Activated CD4-positive, alpha-beta T cell treated with anti-CD3 and anti-CD28 coated beads, Interleukin-2, amount 50 U/mL, for 48 hours (primary cell): Measurements from ENCODE around the gene FZD4.
"Not testable (repeated sequence)": the region's sequence is repeated elsewhere in the genome, so short reads cannot be mapped to it uniquely, and the experiment has no call there.

Source experiments
- DNase-seq, 2 experiments: peaks; one replicate each; pipeline ENCODE4 v3.0.0-alpha.2; 2020

FZD4 gene

DNA sequence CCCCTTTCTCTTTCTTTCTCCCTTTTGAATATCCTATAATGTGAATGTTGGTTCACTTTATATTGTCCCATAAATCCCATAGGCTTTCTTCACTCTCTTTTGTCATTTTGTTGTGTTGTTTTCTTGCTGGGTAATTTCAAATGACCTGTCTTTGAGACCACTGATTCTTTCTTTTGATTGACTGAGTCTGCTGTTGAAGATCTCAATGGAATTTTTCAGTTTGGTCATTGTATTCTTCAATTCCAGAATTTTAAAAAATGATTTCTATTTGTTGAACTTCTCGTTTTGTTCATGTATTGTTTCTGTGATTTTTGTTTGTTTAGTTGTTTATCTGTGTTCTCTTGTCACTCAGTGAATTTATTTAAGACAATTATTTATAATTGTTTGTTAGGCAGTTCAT lies 17.5 kb upstream of the FZD4 start:
- no peak for DNase-seq

DNA sequence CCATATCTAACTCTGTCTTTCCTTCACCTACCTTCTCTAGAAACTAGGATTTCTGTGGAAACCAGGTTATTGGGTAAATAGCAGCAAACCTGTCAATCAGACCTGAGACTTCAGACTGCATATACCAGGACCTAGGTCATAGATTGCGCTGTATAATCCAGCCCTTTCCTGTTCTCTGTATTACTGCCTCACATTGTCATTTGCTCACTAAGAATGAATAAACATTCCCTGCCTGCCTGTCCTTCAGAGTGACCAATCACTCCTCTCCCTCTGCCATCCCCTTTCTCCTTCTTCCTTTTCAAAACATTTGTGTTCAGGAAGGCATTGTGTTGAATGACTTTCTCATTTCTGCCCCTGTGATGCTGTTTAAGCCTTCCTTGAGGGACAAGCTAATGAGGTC lies 14.1 kb upstream of the FZD4 start:
- no peak for DNase-seq

DNA sequence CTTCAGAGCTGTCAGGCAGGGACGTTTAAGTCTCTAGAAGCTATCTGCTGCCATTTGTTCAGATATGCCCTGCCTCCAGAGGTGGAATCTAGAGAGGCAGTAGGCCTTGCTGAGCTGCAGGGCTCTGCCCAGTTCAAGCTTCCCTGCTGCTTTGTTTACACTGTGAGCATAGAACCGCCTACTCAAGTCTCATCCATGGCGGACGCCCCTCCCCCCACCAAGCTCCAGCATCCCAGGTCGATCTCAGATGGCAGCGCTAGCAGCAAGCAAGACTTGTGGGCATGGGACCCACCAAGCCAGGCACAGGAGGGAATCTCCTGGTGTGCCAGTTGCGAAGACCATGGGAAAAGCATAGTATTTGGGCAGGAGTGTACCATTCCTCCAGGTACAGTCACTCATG lies 12.4 kb upstream of the FZD4 start:
- DNase-seq: not testable (repeated sequence)

DNA sequence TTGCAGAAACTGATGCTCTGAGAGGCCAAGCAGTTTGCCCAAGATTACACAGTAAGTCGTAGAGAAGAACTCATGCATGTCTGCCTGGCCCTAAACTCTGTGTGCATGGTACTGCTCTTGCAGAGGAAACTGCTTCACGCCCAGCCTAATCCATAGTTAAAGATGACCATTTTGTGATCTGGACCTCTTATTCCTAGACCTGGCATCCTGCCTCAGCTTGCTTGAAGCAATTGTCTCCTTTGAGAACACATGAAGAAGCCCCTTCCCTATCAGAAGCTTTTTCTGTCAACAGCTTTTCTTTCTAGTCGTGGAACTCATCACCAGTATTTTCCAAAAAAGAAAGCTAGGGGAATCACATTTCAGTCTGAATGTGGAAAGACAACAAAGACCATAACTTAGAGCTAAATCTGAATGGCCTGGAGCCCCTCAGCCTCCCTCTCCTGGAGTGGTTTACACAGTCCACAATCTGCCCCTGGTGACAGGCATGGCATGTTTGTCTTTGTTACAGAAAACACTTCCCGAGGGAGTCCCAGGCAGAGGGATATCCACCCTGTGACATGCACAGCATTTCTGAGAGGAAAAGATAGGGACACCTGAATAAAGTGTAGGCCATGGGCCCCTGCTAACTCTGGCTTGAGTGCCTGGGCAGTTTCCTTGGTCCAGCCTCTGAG lies 2.9 kb upstream of the FZD4 start:
- DNase-seq: no peak

DNA sequence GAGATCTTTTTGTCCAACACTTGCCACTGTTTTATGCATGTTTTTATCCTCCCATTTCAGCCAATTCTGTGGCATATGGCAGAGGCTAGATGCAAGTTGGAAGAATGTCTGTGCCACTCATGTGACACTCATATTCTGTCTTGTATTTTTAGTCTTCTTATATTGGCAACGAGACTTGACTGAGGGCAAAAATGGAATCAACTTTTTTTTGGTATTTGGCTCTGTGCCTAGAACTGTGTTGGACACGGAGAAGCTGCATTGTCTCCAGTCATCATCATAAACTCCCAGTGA lies 1.7 kb upstream of the FZD4 start:
- no peak for DNase-seq

DNA sequence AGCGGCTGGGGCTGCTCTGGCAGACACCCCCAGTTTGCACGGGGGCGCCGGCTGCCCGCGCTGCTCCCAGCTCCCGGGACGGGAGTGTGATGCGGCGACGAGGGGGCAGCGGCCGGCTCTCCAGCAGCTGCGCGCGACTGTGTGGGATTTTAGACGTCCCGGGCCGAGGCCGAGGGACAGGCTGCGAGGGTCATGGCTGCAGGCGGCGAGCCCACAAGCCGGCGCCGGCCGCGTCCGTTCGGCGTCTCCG lies 159 bp downstream of the FZD4 start:
- DNase-seq: no peak

DNA sequence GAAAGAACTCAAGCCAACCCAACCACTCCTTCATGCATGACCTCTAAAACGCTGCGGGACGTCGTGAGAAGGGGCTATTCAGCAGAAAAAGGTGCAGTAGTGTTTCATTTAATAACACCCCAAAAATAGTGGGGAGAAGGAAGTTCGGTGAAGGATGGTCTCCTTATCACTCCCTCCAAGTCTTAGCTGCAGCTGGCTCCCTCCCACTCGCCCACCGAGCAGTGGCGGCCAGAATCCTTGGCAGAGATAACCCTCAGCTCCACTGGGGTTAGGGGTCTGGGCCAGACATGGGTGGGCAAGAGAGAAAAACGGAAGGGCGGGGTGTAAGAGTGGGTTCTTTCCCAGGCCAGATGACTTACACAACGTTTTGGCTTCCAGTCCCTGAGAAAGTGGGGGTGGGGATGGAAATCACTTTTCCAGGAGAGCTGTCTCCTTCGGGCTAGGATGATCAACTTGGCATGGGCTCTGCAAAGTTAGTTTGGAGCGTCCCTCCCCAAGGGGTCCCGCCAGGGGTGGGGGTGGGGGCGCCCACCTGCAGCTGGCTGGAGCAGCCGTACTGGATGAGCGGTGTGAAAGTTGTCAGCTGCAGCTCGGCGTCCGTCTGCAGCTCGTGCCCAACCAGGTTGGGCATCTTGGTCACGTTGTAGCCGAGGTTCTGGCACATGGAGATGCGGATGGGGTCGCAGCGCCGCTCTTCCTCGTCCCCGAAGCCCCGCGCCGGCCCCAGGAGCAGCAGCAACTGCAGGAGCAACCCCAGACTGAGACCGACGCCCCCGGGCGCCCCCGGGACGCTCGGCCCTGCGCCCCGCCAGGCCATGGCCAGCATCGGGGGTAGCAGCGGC lies 705 bp downstream of the FZD4 start:
- DNase-seq: no peak

DNA sequence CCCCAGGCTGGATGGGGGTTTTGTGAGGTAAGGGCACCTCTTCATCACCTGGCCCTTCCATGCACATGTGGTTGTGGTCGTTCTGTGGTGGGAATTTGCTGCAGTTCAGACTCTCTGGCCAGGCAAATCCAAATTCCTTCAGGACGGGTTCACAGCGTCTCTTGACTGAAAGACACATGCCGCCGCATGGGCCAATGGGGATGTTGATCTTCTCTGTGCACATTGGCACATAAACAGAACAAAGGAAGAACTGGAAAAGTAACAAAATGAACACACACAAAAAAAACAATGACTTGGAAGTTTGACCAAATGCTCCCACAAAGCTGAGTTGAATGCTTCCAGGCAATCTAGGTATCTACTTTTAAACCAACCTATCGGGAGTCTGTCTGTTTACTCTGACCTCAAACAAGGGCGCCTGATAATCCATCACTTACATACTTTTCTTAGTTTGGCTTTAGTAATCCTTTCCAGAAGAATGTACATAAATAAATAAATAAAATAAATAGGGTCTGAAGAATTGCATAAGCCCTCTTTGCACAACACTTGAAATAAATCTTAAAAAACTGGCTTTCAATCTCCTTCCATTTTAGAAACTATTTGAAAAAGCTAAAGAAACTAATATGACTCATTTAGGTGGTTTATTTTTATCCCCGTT lies 2.8 kb downstream of the FZD4 start:
- DNase-seq: no peak

DNA sequence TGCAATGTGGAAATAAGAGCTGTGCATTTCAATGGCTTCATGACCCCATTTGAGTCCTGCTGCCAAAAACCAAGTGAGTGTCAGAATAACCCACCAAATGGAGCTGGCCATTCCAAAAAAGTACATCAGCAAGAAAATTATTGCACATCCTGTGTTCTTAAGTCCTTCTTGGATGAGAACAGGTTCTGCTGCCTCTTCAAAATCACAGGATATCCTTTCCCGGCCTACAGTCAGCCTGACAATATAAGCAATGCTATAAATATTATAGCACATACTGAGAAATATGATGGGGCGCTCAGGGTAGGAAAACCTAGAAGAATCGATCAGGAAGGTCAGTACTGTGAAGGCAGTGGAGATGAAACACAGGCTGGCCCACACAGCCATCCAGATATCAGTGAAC lies 3.5 kb downstream of the FZD4 start:
- DNase-seq: no peak

DNA sequence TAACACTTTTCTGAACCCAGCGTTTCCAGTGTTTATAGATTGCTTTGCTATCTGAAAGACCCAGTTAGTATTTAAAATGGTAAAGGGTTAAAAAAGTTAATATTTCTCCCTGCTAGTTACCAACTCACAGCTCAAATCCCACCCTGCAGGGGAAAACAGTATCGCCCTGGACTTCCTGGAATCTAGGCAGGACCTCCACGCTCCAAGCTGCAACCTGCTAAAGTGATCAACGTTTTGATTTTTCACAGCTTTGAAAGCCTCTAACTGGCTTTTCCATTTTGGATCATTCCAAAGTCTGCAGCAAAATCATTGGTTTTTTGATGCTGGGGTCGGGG lies 4.6 kb downstream of the FZD4 start:
- no peak for DNase-seq

DNA sequence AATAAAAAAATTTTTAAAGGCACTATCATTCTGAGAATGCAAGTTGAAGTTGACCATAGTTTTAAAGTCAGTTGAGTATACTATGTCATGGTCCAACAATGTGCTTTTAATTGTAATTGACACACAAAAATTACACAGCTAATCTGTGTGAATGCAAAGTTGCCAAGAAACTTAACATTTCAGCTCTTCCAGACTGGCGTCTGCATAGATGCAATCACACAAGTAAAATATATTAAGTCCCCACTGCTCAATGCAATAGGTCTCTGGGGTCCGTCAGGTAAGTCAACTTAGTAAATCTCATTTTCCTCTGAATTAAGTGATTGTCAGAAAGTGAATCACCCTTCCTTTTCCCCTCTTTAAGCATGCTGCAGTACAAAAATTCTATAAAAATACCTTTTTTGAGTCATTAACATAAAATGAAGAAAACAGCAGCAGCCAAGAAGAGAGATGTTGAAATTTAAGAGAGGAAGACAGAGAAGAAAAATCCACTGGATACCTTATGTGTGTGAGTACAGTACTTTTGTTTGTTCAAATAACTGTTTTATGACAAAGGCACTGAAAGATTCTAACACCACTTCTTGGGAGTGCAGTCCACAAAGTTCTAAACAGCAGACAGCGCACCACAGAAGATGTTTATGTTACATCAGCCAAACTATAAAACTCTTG lies 5.1 kb downstream of the FZD4 start:
- no peak for DNase-seq

DNA sequence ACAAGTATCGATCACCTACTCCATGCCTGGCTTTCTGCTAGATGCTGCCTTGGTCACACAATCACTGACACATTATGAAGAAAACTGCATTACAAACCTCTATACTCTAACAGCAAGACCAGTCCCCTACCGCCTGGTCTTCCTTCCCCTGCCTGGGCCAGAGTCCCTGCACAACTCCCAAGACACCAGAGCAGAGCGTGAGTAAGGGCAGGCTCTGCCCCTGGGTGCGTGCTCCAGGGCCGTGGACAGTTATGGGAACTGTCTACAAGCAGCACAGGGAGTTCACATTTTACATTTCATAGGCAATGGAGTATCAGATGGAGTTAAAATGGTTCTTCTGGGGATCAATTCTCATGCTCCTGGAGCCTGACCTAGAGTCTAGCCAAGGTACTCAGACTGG lies 6.5 kb downstream of the FZD4 start:
- no peak for DNase-seq

DNA sequence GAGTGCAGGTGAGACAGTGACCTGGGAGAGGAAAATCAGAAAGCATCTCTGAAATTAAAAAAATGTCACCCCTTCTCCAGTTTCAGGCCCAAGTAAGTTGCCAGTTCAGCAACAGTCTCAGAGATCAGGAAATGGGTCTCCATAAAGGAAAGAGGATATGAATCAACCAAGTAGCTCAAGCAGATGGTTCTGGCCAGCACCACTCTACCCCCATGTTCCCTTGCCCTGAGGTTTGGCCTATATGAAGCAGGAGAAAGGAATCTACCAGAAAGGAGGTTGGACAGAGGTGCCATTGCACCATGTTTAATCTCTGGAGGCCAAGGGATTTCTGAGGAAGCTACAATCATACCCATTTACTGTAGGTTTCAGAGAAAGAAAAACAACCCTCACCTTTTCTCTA lies 7.7 kb downstream of the FZD4 start:
- no peak for DNase-seq

DNA sequence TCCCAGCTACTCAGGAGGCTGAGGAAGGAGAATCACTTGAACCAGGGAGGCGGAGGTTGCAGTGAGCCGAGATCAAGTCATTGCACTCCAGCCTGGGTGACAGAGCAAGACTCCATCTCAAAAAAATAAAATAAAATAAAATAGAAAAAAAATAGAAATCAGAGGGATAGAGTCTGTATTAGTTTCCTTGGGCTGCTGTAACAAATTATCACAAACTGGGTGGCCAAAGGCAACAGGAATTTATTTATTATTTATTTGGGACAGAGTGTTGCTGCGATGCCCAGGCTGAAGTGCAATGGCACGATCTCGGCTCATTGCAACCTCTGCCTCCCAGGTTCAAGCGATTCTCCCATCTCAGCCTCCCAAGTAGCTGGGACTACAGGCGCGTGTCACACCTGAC lies 11.7 kb downstream of the FZD4 start:
- not testable (repeated sequence) for DNase-seq

DNA sequence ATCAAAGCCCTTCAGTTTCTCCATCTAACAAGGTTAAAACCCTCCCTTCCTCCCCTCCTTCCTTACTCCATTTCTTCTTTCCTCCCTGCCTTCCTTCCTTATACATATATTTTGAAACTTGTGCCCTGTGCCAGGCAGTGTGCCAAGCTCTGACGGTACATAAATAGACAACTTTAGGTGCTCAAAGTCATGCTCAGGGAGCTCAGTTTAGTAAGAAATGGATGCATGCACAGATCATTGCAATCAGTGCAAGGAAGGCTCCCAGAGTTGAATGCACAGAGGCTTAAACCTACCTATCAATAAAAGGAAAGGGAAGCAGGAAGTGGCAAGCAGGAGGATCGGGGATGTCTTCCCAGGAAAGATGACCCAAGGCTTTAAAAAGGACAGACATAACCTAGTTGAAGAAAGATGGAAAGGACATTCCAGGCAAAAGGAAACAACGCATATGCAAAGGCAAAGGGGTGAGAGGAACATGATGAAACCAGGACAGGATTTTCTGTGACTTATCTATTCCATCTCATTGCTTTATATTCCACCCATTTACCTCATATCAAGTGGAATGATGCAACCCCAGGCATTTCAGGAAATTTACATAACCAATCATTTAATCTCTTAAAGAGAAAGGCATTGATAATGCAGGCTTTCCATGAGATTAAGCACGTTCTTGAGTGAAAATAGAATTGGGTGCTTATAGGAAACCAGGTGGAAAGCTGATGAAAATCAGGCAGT lies 13.2 kb downstream of the FZD4 start:
- no peak for DNase-seq

DNA sequence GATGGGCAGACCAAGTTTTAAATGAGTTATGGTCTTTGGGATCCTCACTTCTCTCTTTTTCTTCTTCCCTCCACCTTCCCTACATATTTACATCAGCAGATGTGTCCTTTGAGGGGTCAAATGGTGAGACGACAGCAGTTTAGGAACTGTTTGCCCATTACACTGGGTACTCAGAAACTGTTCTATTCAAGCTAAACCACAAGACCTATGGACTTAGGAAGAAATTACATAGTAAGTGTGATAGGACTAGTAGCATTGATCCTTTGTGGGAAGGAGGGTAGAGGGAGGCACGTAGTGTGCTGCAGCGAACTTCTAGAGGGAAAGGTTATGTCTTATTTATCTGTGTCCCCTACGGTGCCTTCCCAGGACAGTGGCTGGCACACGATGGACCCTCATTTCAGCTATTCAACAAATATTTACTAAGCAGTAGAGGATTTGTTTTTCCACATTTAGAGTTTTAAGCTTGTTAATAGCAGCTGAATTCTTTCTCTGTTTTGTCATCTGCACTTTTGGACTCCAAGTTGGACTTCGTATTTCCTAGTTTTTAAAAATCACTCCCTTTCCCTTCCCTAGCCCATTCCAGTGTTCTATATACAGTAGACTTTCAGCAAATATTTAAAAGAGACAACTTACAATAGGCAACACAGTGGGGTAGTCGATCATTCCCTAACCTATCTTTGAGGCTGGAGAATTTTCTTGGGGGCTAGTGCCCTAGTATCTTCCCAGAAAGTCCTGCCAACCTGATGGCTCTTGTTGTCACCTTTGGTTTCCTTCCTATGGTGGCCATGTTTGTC lies 13.9 kb downstream of the FZD4 start:
- no peak for DNase-seq

DNA sequence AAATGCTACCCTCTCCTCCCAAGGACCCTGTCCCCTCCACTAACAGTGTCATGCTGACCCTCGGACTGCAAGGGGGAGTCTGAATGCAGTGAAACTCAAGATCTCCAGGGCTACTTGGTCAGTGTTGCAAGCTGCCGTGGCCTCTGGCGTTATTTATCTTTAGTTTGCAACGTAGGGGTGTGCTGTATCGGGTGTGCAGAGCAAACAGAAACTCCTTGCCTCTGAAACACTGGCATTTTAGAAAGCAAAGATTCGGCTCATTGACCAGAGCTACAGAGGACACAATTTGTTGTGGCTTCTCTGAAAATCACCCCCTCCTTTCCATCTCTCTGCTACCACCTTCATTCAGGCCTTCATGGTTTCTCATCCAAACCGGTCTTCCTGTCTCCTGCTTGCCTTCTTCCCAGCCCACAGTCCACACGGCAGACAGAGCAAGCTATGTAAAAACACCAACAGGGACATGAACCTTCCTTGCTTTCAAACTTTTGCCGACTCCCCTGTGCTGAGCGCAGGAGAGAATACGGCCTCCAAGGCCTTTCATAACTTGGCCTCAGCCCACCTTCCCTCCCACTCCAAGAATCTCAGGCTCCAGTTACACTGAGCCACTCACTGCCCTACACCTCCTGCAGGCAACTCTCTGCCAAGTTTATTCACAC lies 14.9 kb downstream of the FZD4 start:
- DNase-seq: no peak

DNA sequence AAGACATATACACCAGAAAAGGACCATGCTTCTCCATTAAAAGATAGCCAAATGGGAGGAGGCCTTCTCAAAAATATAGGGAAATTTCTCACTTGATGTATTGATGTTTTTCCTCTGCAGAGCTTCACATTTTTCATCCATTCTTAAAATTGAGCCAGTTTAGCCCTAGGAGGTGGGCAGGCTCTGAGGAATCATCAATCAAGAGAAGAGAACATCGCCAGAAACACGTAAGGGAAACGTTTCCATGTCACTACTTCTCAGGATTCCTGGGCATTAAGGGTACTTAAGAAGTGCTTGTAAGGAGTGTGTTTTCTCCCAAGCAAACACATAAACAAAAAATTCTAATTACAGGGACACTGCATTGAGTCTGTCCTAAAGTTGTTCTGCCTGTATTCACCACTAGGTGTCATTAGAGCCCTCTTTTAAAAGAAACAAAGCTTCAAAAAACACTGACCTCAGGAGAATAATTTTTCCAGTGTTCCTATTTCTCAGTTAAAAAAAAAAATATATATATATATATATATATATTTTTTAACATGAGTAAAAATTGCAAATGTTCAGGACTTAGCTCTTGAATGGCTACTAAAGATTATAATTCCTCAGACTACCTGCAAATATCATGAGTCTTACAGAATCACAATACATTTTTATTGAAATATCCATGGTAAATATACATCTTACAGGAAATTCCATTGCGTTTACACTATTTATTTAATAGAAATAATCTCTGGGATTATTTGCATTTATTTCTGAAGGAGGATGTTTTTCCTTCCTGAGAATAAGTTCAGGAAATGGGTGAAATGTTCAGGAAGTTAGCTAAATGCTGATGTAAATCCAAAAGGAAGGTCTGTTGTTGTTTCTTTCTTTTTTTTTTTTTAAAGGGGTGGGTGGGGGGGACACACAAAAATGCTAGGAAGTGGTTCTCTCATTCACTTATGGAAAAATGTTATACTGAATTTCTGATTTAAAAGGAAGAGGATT lies 16.0 kb downstream of the FZD4 start:
- DNase-seq: no peak

DNA sequence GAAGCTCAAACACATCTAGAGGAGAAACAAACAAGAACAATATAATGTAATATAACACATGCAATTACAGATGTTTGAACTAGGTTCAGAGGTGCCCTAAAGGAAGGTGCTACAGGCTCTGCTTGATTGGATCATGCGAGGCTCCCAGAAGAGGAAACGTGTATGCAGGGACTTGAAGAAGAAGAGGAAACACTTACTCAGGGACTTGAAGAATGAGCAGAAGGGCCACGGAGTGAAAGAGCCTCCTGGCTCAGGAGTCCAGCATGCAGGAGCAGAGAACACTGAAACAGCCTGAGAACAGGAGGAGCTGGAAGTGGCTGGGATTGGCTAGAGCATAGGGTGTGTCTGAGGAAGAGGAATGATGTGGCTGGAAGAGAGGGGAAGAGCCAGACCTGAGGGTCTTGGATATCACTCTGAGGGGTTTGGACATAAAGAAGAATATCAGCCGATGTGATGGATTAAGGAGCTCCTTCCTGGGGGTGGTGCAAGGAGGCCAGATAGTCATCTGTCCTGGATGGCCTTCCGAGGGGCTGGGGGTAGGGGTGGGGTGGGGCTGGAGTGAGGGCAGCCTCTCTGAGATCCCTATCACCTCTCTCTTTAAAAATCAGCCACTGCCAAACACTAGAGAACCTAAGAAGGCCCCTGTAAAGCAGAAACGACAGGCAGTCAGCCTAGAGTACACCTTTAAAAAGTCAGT lies 16.8 kb downstream of the FZD4 start:
- no peak for DNase-seq

DNA sequence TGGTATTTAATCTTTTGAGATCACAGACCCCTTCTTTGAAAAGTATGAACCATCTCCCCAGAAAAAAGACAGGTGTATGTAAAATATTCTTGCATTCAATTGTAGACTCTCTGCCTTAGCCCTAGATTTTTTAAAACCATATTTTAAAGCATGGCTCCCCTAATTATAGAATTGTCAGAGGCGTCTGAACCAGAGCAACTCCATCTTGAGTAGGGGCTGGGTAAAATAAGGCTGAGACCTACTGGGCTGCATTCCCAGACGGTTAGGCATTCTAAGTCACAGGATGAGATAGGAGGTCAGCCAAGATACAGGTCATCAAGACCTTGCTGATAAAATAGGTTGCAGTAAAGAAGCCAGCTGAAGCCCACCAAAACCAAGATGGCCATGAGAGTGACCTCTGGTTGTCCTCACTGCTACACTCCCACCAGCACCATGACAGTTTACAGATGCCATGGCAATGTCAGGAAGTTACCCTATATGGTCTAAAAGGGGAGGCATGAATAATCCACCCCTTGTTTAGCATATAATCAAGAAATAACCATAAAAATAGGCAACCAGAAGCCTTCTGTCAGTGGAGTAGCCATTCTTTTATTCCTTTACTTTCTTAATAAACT lies 17.9 kb downstream of the FZD4 start:
- not testable (repeated sequence) for DNase-seq
